ENCODE data around the gene BRD7. TPM values are rescaled to one million over a fixed set of nuclear protein-coding genes. Genes with fewer than 3 reads are reported as not detected.

Gene BRD7
- total and polyA plus RNA-seq, 2 donors (not counting 1 experiment from before 2014, with no cell fraction given), result 29.8 to 64.5 TPM

GRCh38 chr16:50372611-50373344, 4.0 kb upstream of the BRD7 start:
- no peak for TF ChIP-seq CTCF (IDR thresholded peaks at IDR 0.05)
- TF ChIP-seq EZH2 (IDR thresholded peaks at IDR 0.05; ENCODE audit: borderline replicate concordance, insufficient read depth, low read depth, low read length, poor library complexity, severe bottlenecking), result no peak
- ATAC-seq (ENCODE audit: low read depth) (no peak), DNase-seq (no peak)
- ChIA-PET POLR2A (no interaction called here), CTCF (interaction anchor here (1.0 to 5.0 kb wide), 4 partner anchors 17 to 374 kb away, joined by 3 to 26 read pairs (median 8); no protein-coding TSS in a partner anchor)
- intact Hi-C loops (cut with micrococcal nuclease), result no loop called here
- Histone ChIP-seq H4K20me1 (ENCODE audit: control insufficient read depth, insufficient read depth, low read length, poor library complexity, severe bottlenecking) (peaks cover 4% of the 10 kb centered on the region), H3K27me3 (replicated peaks in 1 of 4; ENCODE audit: control extremely low read depth in 1 of 4, control insufficient read depth in 3 of 4, insufficient read depth in 4 of 4, low read length in 3 of 4) (peaks cover 0 to 3% (median 0%) of the 10 kb centered on the region in 4 experiments), H3K79me2 (ENCODE audit: control insufficient read depth, insufficient read depth, low read length) (peaks cover 17% of the 10 kb centered on the region), H3K4me2 (replicated peaks; ENCODE audit: low read depth, low read length, poor library complexity, severe bottlenecking) (no peak overlapping the region), H3K36me3 (replicated peaks in 1 of 2; ENCODE audit: control extremely low read depth in 1 of 2, control insufficient read depth in 1 of 2, extremely low read depth in 1 of 2, insufficient read depth in 2 of 2, low read length in 1 of 2) (no peaks in the 10 kb centered on the region), H3K27ac (ENCODE audit: low read length in 2 of 2) (no peak overlapping the region), H3K9me3 (ENCODE audit: control extremely low read depth in 1 of 3, control insufficient read depth in 2 of 3, insufficient read depth in 1 of 3, low read length in 2 of 3) (no peaks in the 10 kb centered on the region), H3K9ac (ENCODE audit: low read length) (no peak overlapping the region), H3K4me3 (ENCODE audit: control extremely low read depth in 1 of 5, extremely low read depth in 1 of 5, insufficient read depth in 1 of 5, low read depth in 2 of 5, low read length in 4 of 5) (no peak overlapping the region), H2AFZ (ENCODE audit: insufficient read depth, low read depth, low read length, poor library complexity, severe bottlenecking) (no peak overlapping the region), H3K4me1 (ENCODE audit: control insufficient read depth in 2 of 2, insufficient read depth in 2 of 2, low read length in 2 of 2) (peaks cover 7 to 9% of the 10 kb centered on the region in 2 donors)
- Mint-ChIP-seq H3K27me3 (peaks cover 20% of the 10 kb centered on the region), H3K27ac (no peak overlapping the region), H3K4me3 (no peak overlapping the region), H3K4me1 (peaks cover 11% of the 10 kb centered on the region), H3K9me3 (ENCODE audit: insufficient read depth) (no peaks in the 10 kb centered on the region)
- WGBS (ENCODE audit: insufficient coverage), result 90% methylated on average over 10 of the region's 10 CpGs

DNA sequence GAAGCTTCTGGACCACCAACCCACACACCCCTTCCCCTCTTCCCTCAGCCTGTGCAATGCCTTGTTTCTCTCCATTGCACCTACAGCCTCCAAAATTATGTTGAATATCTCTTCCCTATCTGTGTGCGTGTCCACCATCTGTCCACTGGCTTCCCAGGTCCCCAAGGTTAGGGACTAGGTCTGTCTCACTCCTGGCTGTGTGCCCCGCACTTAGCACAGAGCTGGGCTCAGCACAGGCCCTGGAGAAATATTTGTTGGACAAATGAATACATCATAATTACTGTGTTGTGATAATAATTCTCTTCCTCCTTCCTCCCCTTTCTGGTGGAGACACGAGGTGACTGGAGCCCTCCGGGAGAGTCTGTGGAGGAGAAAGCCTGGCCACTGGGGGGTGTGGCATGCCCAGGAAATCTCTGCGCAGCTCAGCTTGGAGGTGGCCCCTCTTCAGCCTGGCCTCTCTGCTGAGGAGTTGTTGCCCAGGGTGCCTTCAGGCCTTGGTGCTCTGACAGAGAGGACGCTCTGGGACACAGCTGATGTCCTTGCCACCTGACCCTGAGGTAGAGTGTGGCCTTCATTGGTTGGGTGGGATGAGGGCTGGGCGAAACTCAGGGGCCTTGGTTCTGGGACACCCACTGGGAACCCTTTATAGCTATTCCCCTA, 3.3 kb upstream of the BRD7 start:
- Histone ChIP-seq H3K9me3 (ENCODE audit: control extremely low read depth in 1 of 3, control insufficient read depth in 2 of 3, insufficient read depth in 1 of 3, low read length in 2 of 3) (no peaks in the 10 kb centered on the region), H3K4me1 (ENCODE audit: control insufficient read depth in 2 of 2, insufficient read depth in 2 of 2, low read length in 2 of 2) (peaks cover 14 to 16% of the 10 kb centered on the region in 2 donors), H3K27me3 (replicated peaks in 1 of 4; ENCODE audit: control extremely low read depth in 1 of 4, control insufficient read depth in 3 of 4, insufficient read depth in 4 of 4, low read length in 3 of 4) (peaks cover 0 to 3% (median 0%) of the 10 kb centered on the region in 4 experiments), H3K27ac (ENCODE audit: low read length in 2 of 2) (no peak overlapping the region), H3K4me3 (ENCODE audit: control extremely low read depth in 1 of 5, extremely low read depth in 1 of 5, insufficient read depth in 1 of 5, low read depth in 2 of 5, low read length in 4 of 5) (no peak overlapping the region), H3K9ac (ENCODE audit: low read length) (no peak overlapping the region), H2AFZ (ENCODE audit: insufficient read depth, low read depth, low read length, poor library complexity, severe bottlenecking) (no peak overlapping the region), H3K79me2 (ENCODE audit: control insufficient read depth, insufficient read depth, low read length) (peaks cover 24% of the 10 kb centered on the region), H3K36me3 (replicated peaks in 1 of 2; ENCODE audit: control extremely low read depth in 1 of 2, control insufficient read depth in 1 of 2, extremely low read depth in 1 of 2, insufficient read depth in 2 of 2, low read length in 1 of 2) (no peaks in the 10 kb centered on the region), H3K4me2 (replicated peaks; ENCODE audit: low read depth, low read length, poor library complexity, severe bottlenecking) (no peak overlapping the region), H4K20me1 (ENCODE audit: control insufficient read depth, insufficient read depth, low read length, poor library complexity, severe bottlenecking) (peaks cover 10% of the 10 kb centered on the region)
- ChIA-PET POLR2A (no interaction called here), CTCF (interaction anchor here (1.0 to 5.0 kb wide), 3 partner anchors 17 to 295 kb away, joined by 3 to 26 read pairs (median 3); no protein-coding TSS in a partner anchor)
- TF ChIP-seq EZH2 (IDR thresholded peaks at IDR 0.05; ENCODE audit: borderline replicate concordance, insufficient read depth, low read depth, low read length, poor library complexity, severe bottlenecking) (no peak), CTCF (IDR thresholded peaks at IDR 0.05) (no peak)
- no peak for ATAC-seq (ENCODE audit: low read depth)
- Mint-ChIP-seq H3K27me3 (peaks cover 18% of the 10 kb centered on the region), H3K27ac (no peak overlapping the region), H3K4me1 (peaks cover 18% of the 10 kb centered on the region), H3K9me3 (ENCODE audit: insufficient read depth) (no peaks in the 10 kb centered on the region), H3K4me3 (no peak overlapping the region)
- WGBS (ENCODE audit: insufficient coverage), result 92% methylated on average over 2 of the region's 7 CpGs
- DNase-seq, result no peak
- intact Hi-C loops (cut with micrococcal nuclease), result no loop called here
